Measurements from ENCODE around the gene FNDC11.
"Not testable (repeated sequence)": the region's sequence is repeated elsewhere in the genome, so short reads cannot be mapped to it uniquely, and the experiment has no call there.

Gene FNDC11

GRCh38 chr20:63553933-63554290 lies at the start of gene FNDC11:
Gene FNDC11 (plus strand): TSS chr20:63554159. CDS start chr20:63555664, 1,505 bp downstream.
- DNase-seq = no peak

DNA sequence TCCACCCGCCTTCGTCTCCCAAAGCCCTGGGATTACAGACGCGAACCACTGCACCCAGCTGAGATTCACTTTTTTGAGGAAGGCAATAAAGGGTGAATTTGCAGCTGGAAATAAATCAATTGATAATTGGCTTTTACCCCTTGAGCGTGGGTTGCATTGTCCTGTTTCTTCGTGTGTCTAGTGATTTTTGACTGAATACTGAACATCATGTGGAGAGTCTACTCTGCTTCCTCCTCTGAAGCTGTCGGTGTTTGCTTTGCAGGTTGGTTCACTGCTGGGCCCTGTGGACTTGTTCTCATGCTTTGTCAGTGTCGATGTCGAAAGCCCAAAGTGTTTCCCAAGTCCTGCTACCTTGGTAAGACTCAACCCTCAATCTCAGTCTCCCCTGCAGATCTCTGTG lies 49.3 kb upstream of the FNDC11 start:
- DNase-seq = no peak

DNA sequence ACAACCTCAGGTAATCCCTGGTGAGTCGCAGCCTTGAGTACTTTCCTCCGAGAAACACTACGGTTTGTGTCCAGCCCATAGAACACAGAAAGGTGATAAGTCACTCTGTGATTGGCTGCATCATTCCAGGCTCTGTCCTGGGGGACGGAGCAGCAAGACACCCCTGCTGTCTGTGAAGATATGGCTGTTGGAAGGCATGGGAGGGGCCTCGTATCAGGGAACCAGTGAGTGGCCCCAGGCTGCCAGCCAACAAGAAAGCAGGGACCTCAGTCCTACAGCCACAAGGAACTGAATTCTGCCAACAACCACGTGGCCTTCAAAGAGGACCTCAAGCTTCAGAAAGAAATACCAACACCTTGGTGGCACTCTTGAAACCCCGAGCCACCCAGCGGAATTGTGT lies 48.7 kb upstream of the FNDC11 start:
- DNase-seq = no peak

DNA sequence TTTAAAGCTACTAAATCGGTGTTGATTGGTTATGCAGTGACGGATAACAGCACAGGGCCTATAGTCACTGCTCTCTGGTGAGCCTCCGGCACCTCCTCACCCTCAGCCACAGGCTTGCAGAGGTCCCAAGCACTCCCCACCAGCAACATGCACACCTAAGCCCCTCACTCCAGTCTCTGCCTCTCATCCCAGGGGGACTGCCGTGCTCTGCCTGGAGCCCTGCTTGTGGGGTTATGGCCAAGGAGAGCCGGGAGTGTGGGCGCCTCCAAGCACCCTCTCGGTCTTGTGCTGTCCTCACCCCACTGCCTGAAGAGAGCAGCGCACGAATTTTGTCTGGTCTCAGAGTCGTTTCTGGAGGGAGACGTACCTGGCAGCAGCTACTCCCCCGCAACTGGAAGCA lies 48.2 kb upstream of the FNDC11 start:
- DNase-seq = no peak

DNA sequence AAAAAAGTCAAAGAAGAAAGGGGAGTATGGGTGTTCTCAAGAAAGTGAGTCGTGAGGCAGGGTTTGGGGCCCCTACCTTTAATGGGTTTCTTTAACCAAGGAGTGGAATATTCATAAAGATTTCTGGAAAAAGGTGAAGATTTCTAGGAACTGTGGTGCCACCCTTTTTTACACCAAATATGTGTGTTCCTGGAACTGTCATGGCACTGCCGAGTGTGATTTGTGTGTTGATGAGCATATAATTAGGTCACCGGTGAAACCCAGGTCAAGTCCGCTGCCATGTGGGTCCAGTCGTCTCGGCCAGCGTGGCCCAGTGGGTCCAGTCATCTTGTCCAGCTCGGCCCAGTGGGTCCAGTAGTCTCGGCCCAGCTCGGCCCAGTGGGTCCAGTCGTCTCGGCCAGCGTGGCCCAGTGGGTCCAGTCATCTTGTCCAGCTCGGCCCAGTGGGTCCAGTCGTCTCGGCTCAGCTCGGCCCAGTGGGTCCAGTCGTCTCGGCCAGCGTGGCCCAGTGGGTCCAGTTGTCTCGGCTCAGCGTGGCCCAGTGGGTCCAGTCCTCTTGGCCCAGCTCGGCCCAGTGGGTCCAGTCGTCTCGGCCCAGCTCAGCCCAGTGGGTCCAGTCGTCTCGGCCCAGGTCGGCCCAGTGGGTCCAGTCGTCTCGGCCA lies 46.7 kb upstream of the FNDC11 start:
- DNase-seq = no peak

DNA sequence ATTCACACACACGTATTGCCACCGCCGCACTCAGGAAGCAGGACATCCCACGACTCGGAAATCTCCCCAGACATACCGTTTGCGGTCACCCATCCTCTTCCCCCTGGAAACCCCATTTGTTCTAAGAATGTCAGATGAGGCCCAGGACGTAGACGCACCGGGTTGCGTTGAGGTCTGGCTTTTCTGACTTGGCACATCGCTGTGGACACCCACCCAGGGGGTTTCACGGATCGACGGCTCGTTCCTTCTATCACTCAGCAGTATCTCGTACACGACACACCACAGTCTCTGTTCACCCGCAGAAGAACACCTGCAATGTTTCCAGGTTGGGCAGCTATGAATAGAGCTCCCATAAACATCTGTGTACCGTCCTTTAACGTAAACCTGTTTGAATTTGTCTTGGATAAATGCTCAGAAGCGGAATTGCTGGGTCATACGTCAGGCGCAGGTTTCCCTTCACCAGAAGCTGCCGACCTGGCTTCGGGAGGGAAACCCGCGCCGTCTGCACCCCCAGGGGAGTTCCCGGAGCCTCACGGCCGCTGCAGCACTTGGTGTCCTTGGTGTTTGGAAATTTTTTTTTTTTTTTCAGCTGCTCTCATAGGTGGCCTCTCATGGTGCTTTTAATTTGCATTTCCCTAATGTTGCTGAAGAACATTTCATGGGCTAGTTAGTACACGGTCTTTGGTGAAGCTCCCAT lies 45.7 kb upstream of the FNDC11 start:
- no peak for DNase-seq

DNA sequence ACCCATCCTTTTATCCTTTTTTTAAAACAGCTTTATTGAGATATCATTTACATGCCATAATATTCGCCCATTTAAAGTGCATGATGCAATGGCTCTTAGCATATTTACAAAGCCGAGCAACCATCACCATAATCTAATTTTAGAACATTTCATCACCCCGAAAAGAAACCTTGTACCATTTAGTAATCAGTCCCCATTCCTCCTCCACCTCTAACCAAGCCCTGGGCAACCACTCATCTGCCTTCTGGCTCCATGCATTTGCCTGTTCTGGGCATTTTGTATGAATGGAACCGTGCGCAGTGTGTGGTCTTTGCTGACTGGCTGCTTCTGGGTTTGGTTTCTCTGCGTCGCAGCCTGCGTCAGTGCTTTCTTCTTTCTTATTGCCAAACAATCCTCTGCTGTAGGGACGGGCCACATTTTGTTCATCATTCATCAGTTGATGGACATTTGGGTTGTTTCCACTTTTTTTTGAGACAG lies 44.8 kb upstream of the FNDC11 start:
- DNase-seq = no peak

GRCh38 chr20:63513207-63513606 lies 40.8 kb upstream of the FNDC11 start:
- DNase-seq = no peak

DNA sequence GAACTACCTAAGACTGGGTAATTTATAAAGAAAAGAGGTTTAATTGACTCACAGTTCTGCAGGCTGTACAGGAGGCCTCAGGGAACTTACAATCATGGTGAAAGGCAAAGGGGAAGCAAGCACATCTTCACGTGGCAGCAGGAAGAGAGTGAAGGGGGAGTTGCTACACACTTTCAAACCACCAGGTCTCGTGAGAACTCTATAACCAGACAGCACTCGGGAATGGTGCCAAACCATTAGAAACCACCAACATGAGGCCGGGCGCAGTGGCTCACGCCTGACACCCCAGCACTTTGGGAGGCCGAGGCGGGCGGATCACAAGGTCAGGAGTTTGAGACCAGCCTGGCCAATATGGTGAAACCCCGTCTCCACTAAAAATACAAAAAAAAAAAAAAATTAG lies 39.4 kb upstream of the FNDC11 start:
- DNase-seq = not testable (repeated sequence)

DNA sequence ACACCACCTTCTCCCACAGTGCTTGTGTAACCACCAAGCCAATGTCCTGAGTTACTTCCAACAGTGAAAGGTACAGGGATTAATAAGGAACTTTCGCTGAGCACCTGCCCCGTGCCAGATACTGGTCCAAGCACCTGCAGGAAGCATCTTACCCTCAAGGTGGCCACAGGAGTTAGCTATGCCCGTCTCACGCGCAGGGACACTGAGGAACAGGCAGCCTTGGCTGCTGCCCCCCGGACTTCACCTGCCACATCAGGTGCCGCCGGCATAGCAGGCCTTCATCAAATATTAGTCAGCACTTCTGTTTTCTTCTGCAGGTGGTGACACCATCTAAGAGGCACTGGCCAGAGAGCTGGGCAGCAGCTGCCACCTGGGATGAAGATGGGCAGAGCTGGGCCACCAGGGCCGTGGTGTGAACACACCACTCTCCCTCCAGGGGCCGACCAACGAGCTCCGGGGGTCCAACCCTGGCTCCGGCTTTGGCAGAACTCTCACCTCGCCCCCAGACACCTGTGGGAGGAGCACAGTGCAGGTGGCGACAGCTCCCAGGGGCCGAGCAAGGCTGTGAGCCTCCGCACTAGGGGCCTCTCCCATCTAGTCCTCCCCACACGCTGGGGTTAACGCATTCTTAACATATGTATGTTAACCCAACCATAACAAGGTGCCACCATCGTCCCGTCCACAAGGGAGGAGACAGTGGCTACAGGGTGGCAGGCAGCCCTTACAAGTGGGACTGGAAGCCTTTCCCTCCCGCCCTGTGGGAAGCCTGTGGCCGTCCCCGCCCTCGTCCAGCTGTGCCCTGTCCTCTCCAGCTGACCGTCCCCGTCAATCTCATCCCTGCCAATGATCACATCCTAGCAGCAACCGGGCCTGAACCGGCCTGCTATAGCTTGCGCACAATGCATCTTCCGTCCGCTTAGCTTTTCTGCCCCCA lies 36.3 kb upstream of the FNDC11 start:
- no peak for DNase-seq

GRCh38 chr20:63518351-63518861 lies 35.6 kb upstream of the FNDC11 start:
- no peak for DNase-seq

- DNase-seq = no peak
Observed at GRCh38 chr20:63518946-63519667, 34.9 kb upstream of the FNDC11 start.

- no peak for DNase-seq
Observed at GRCh38 chr20:63519668-63520503, 34.1 kb upstream of the FNDC11 start.

DNA sequence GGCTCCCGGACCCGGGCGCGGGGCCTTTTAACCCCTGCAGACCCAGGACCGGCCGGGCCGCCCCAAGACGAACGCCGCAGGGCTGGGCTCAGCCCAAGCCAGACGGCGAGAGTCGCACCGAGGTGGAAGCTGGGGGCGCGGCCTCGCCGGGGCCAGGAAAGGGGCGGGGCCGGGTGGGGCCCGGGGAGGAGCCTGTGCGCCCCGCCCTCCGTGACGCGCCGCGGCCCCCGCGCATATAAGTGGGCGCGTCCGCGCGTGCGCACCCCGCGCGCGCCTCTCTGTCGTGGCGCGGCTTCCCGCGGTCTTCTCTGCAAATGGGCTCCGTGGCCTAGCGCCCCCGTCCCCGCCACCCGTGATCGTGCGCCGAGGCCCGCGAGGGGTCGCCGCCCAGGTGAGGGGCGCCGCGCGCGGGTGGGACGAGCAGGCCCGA lies 33.4 kb upstream of the FNDC11 start, which contains the start of gene PPDPF:
TSS of gene PPDPF (plus strand) at position 262 of the 430 bp plus-strand sequence. CDS start 544 bp downstream, outside the sequence.
- DNase-seq = no peak

- no peak for DNase-seq
Observed at GRCh38 chr20:63520934-63521601, 32.9 kb upstream of the FNDC11 start.

- no peak for DNase-seq
Observed at GRCh38 chr20:63521602-63522001, 32.4 kb upstream of the FNDC11 start.

- no peak for DNase-seq
Observed at GRCh38 chr20:63522091-63522868, 31.7 kb upstream of the FNDC11 start.

GRCh38 chr20:63522981-63523611 lies 30.9 kb upstream of the FNDC11 start:
- DNase-seq = no peak

DNA sequence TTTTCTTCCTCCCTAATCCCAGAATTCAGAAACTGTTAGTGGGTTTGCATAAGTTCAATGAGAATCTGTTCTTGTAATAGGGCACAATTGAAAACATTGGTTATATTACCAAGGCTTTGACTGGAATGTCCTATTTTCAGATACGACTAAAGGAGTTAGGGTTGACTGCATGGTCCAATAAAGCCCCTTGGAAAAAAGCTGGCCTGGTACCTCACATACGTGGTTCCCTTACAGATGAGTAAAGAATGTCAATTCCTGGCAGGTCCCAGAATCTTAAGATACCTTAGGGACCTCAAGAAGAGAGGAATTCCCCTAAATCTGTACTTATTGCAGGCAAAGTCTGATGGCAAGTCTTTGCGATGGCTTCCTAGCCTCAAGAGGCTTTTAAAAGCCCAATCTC lies 28.8 kb upstream of the FNDC11 start:
- DNase-seq = no peak

DNA sequence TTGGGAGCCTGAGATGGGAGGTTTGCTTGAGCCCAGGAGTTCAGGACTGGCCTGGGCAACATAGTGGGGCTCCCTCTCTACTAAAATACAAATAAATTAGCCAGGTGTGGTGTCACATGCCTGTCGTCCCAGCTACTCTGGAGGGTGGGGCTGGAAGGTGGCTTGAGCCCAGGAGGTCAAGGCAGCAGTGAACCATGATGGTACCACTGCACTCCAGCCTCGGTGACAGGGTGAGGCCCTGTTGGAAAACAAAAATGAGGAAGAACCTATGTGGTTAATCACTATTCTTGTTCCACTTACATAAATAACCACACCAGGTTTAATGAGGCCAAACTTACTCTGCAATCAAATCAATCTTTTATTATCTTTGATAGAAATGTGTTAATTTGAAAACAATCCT lies 28.0 kb upstream of the FNDC11 start:
- DNase-seq = no peak
